NCI-H128 (cell line): ENCODE results near the gene SDF2.
A peak's percentile ranks its signal among the peaks of the same experiment; 100 is the strongest.
"Not testable (repeated sequence)": the region's sequence is repeated elsewhere in the genome, so short reads cannot be mapped to it uniquely, and the experiment has no call there.

Experiments
- DNase-seq: peaks from one replicate; lab custom pipeline; 2025; ENCODE audit not compliant: unreplicated experiment; lab: John Stamatoyannopoulos, UW

The SDF2 gene

GRCh38 chr17:28685366-28685765 is 23.7 kb upstream of the SDF2 start:
- DNase-seq: no peak

GRCh38 chr17:28684963-28685362 is 23.3 kb upstream of the SDF2 start:
- no peak for DNase-seq

- DNase-seq: no peak
Measured at GRCh38 chr17:28682655-28683054, 20.9 kb upstream of the SDF2 start.

- DNase-seq: no peak
Measured at GRCh38 chr17:28675980-28676379, 14.3 kb upstream of the SDF2 start.

GRCh38 chr17:28675490-28675889 is 13.8 kb upstream of the SDF2 start:
- no peak for DNase-seq

- DNase-seq: no peak
Measured at GRCh38 chr17:28669918-28670317, 8.2 kb upstream of the SDF2 start.

GRCh38 chr17:28667870-28668269 is 6.2 kb upstream of the SDF2 start:
- no peak for DNase-seq

- no peak for DNase-seq
Measured at GRCh38 chr17:28665994-28666393, 4.3 kb upstream of the SDF2 start.

- DNase-seq: no peak
Measured at GRCh38 chr17:28663723-28664122, 2.0 kb upstream of the SDF2 start.

GRCh38 chr17:28662527-28662829 is 772 bp upstream of the SDF2 start:
- no peak for DNase-seq

GRCh38 chr17:28659497-28659881 is 2.2 kb downstream of the SDF2 start:
- not testable (repeated sequence) for DNase-seq

- DNase-seq: not testable (repeated sequence)
Measured at GRCh38 chr17:28658766-28659496, 2.8 kb downstream of the SDF2 start.

- DNase-seq: not testable (repeated sequence)
Measured at GRCh38 chr17:28658342-28658741, 3.4 kb downstream of the SDF2 start.

- no peak for DNase-seq
Measured at GRCh38 chr17:28657756-28658155, 4.0 kb downstream of the SDF2 start.

GRCh38 chr17:28655160-28655559 is 6.5 kb downstream of the SDF2 start:
- DNase-seq: no peak

- no peak for DNase-seq
Measured at GRCh38 chr17:28648698-28649097, 13.0 kb downstream of the SDF2 start.

- no peak for DNase-seq
Measured at GRCh38 chr17:28646039-28646754, 15.5 kb downstream of the SDF2 start.

- no peak for DNase-seq
Measured at GRCh38 chr17:28645576-28645939, 16.1 kb downstream of the SDF2 start.

- peak; percentile 64 for DNase-seq
Measured at GRCh38 chr17:28644787-28645575, 16.7 kb downstream of the SDF2 start, which contains the start of gene BLTP2. Gene BLTP2 (minus strand): TSS chr17:28645158. CDS start chr17:28645056, 102 bp downstream.

GRCh38 chr17:28643983-28644786 is 17.5 kb downstream of the SDF2 start:
- no peak for DNase-seq

- DNase-seq: no peak
Measured at GRCh38 chr17:28641579-28641978, 20.1 kb downstream of the SDF2 start.
